Natural killer cell (primary cell): ENCODE results near the gene SYNE2. TPM values are rescaled to one million over a fixed set of nuclear protein-coding genes. Genes with fewer than 3 reads are reported as not detected.

Experiments used
- ATAC-seq, 3 donors: fragments of 150-1000 bp in 2 of 3; fragments of 200-7000 bp in 1 of 3; cut with Tn5 transposase; 1 replicate in 1 of 3; 2 replicates in 2 of 3; pipeline ENCODE4 v1.10.0; 2021; ENCODE audit warnings: mild to moderate bottlenecking in 2 of 3, moderate library complexity in 2 of 3
- DNase-seq, 2 donors: peaks; one replicate each; pipeline versions ENCODE4 v3.0.0 to v3.0.0-alpha.2; 2013 to 2021; ENCODE audit warnings: mixed read lengths in 1 of 2
- H3K27ac ChIP-seq: one replicate; pipeline ENCODE4 v1.5.1; 2013; ENCODE audit warnings: mild to moderate bottlenecking, low read length
- H3K27me3 ChIP-seq: one replicate; pipeline ENCODE4 v1.6.1; 2013; ENCODE audit warnings: low read length; ENCODE audit not compliant: control insufficient read depth, insufficient read depth
- H3K36me3 ChIP-seq: one replicate; pipeline ENCODE4 v1.6.1; 2013; ENCODE audit warnings: low read length; ENCODE audit not compliant: control insufficient read depth, insufficient read depth
- H3K4me1 ChIP-seq: one replicate; pipeline ENCODE4 v1.6.1; 2013; ENCODE audit warnings: low read length; ENCODE audit not compliant: control insufficient read depth, insufficient read depth
- H3K4me3 ChIP-seq: one replicate; pipeline ENCODE4 v1.5.1; 2013; ENCODE audit warnings: low read length
- H3K9me3 ChIP-seq: one replicate; pipeline ENCODE4 v1.6.1; 2013; ENCODE audit warnings: low read length; ENCODE audit not compliant: control insufficient read depth, insufficient read depth
- H3K27ac Mint-ChIP-seq, 2 donors: one replicate each; pipeline ENCODE4 v1.8.0; 2022; ENCODE audit warnings: mild to moderate bottlenecking in 2 of 2, mixed read lengths in 2 of 2, moderate library complexity in 1 of 2
- H3K27me3 Mint-ChIP-seq, 2 donors: one replicate each; pipeline ENCODE4 v1.8.0; 2022; ENCODE audit warnings: low read depth in 2 of 2, mixed read lengths in 2 of 2
- H3K36me3 Mint-ChIP-seq: one replicate; pipeline ENCODE4 v1.8.0; 2022; ENCODE audit warnings: mixed read lengths
- H3K4me1 Mint-ChIP-seq, 2 donors: one replicate each; pipeline ENCODE4 v1.8.0; 2022; ENCODE audit warnings: mixed read lengths in 2 of 2
- H3K4me3 Mint-ChIP-seq: one replicate; pipeline ENCODE4 v1.8.0; 2022; ENCODE audit warnings: mild to moderate bottlenecking, moderate library complexity, mixed read lengths
- H3K9me3 Mint-ChIP-seq, 2 donors: one replicate each; pipeline ENCODE4 v1.8.0; 2022; ENCODE audit warnings: mixed read lengths in 2 of 2
- CTCF ChIP-seq: fragments of 200-600 bp; IDR thresholded peaks from one replicate; pipeline ENCODE4 v1.8.0; 2022; ENCODE audit warnings: antibody characterized with exemption
- WGBS: methylation state at CpG from one replicate; pipeline ENCODE4 v1.1.7; 2013; ENCODE audit warnings: missing lambda C conversion rate; ENCODE audit not compliant: insufficient coverage; 5-methylcytosine and 5-hydroxymethylcytosine counted together
- intact Hi-C: fragments of 100-400 bp; cut with micrococcal nuclease; formaldehyde crosslinking; loops from one replicate; pipeline ENCODE4 v1.14.2; 2022
- total RNA-seq, 4 donors: library from RNA; stranded (reverse); fragments of 120-200 nt in 1 of 4; gene quantifications; one replicate each; pipeline versions ENCODE4 v1.2.3 to v1.2.4, GENCODE V29; 2013 to 2022

Gene SYNE2
- total RNA-seq, 3 donors from 2014 or later (not counting 1 experiment from before 2014, with no cell fraction given): 325 to 434 (median 373) TPM

DNA sequence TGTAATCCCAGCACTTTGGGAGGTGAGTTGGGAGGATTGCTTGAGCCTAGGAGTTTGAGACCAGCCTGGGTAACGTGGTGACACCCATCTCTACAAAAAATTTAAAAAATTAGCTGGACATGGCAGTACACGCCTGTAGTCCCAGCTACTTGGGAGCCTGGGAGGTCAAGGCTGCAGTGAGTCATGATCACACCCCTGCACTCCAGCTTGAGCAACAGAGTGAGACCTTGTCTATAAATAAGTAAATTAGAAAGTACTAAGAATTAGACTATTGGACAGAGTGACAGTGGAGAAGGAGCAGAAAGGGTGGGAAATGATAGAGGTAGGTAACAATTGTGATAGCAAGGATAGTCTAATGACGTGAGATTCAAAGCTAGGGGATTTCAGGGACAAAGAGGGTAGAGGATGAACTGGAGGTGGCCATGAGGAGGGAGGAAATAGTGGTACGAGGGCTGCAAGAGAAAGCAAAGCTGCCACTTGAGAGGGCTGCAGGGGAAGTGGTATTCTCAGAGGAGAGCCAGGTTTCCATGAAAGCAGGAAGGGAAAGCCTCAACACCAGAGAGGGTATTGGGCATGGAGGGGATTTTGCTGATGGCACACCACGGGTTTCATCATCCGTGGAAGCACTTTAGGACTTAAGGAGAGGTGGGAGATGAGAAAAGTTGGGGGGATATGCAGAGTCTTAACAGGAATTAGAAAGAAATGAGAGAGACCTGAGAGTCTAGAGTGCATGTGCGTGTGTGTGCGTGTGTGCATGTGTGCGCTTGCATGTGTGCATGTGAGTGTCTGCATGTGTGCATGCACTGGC, 85.6 kb downstream of the SYNE2 start:
- WGBS: 61% methylated on average over 8 of the region's 9 CpGs
- H3K4me1 Mint-ChIP-seq: peaks cover 19 to 26% of the 10 kb centered on the region in 2 donors
- DNase-seq (peak in 1 of 2 donors; percentile 55), ATAC-seq (peak in 2 of 3 donors; percentile 63 to 71)
- H3K27ac Mint-ChIP-seq: no peak overlapping the region
- no peaks in the 10 kb centered on the region for H3K9me3 Mint-ChIP-seq
- no peak overlapping the region for H3K4me3 ChIP-seq
- intact Hi-C loops: loop anchor here (5.0 kb wide), 2 partner anchors 36 to 96 kb away; no protein-coding TSS in a partner anchor
- no peaks in the 10 kb centered on the region for H3K9me3 ChIP-seq
- no peak overlapping the region for H3K4me3 Mint-ChIP-seq
- peaks cover 29% of the 10 kb centered on the region for H3K4me1 ChIP-seq
- H3K27me3 ChIP-seq: no peaks in the 10 kb centered on the region
- H3K27me3 Mint-ChIP-seq: no peaks in the 10 kb centered on the region
- TF ChIP-seq CTCF: no peak
- H3K27ac ChIP-seq: peak overlapping the region; percentile 60
- H3K36me3 ChIP-seq: peaks cover 7% of the 10 kb centered on the region
- H3K36me3 Mint-ChIP-seq: no peaks in the 10 kb centered on the region

DNA sequence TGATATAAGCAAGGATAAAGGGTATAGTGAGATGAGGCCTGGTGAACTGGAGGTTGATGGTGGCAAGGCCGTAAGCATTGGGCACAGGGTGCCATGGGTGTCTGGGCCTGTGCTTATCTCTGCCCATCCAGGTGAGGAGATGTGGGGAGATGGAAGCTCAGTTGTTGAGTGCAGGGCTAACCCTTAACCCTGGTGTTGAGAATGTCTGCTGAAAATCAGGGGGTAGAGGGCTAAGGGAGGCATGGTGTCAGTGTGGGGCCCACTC, 86.1 kb downstream of the SYNE2 start:
- Mint-ChIP-seq H3K4me3 (no peak overlapping the region), H3K36me3 (no peaks in the 10 kb centered on the region), H3K9me3 (no peaks in the 10 kb centered on the region), H3K27ac (no peak overlapping the region), H3K4me1 (peaks cover 14 to 21% of the 10 kb centered on the region in 2 donors), H3K27me3 (no peaks in the 10 kb centered on the region)
- Histone ChIP-seq H3K36me3 (peaks cover 7% of the 10 kb centered on the region), H3K27me3 (no peaks in the 10 kb centered on the region), H3K27ac (peak overlapping the region; percentile 60), H3K4me1 (peaks cover 29% of the 10 kb centered on the region), H3K9me3 (no peaks in the 10 kb centered on the region), H3K4me3 (no peak overlapping the region)
- ATAC-seq (peak in 1 of 3 donors; percentile 23), DNase-seq (no peak)
- TF ChIP-seq CTCF: no peak
- WGBS: 97% methylated on average over 1 of the region's 1 CpG
- intact Hi-C loops: loop anchor here (5.0 kb wide), 2 partner anchors 37 to 97 kb away; no protein-coding TSS in a partner anchor

DNA sequence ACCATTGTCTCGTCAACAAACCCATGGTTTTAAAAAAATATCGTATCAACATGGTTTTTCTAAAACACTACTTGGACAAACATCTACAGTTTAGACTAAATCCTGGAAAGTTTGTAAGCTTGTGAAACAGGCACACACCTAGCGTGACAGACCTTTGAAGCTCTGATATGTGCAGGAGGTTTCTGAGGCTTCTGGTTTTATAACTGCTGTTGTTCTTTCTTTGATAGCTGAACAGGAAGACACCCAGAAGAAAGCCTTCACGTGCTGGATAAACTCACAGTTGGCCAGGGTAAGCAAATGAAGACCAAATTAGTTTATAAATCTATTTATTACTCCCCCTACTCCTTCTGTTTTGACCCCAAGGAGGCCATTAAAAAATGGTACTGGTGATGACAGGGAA, 87.6 kb downstream of the SYNE2 start:
- intact Hi-C loops: no loop called here
- Mint-ChIP-seq H3K4me1 (peaks cover 8 to 15% of the 10 kb centered on the region in 2 donors), H3K4me3 (no peak overlapping the region), H3K27ac (peak overlapping the region in 1 of 2 donors; percentile 76), H3K36me3 (no peaks in the 10 kb centered on the region), H3K9me3 (no peaks in the 10 kb centered on the region), H3K27me3 (no peaks in the 10 kb centered on the region)
- no peaks in the 10 kb centered on the region for H3K9me3 ChIP-seq
- H3K4me3 ChIP-seq: no peak overlapping the region
- no peak for TF ChIP-seq CTCF
- peak overlapping the region; percentile 31 for H3K27ac ChIP-seq
- no peaks in the 10 kb centered on the region for H3K27me3 ChIP-seq
- 57% methylated on average over 4 of the region's 4 CpGs for WGBS
- peaks cover 29% of the 10 kb centered on the region for H3K4me1 ChIP-seq
- ATAC-seq (peak in 2 of 3 donors; percentile 27), DNase-seq (peak in 1 of 2 donors; percentile 65)
- peaks cover 7% of the 10 kb centered on the region for H3K36me3 ChIP-seq
